Mucosa of descending colon (tissue), 3 donors: ENCODE results near the gene SOBP. TPM values are rescaled to one million over a fixed set of nuclear protein-coding genes. Genes with fewer than 3 reads are reported as not detected.
A peak's percentile ranks its signal among the peaks of the same experiment; 100 is the strongest.

Source experiments
- ATAC-seq: fragments of 200-7000 bp; cut with Tn5 transposase; one replicate; pipeline ENCODE4 v1.9.1; 2020; ENCODE audit warnings: mild to moderate bottlenecking, moderate library complexity
- DNase-seq, 3 donors: peaks; one replicate each; pipeline ENCODE4 v3.0.0-alpha.2; 2020
- H3K36me3 ChIP-seq: fragments of 200-600 bp; one replicate; pipeline ENCODE4 v1.8.0; 2021; ENCODE audit warnings: low read depth, mild to moderate bottlenecking
- H3K4me1 ChIP-seq: fragments of 200-600 bp; one replicate; pipeline ENCODE4 v1.8.0; 2021; ENCODE audit warnings: low read depth, mild to moderate bottlenecking
- H3K4me3 ChIP-seq: fragments of 200-600 bp; one replicate; pipeline ENCODE4 v1.8.0; 2021; ENCODE audit warnings: mild to moderate bottlenecking
- H3K9me3 ChIP-seq: fragments of 200-600 bp; one replicate; pipeline ENCODE4 v1.8.0; 2021; ENCODE audit warnings: mild to moderate bottlenecking
- intact Hi-C, 2 donors: fragments of 100-400 bp; cut with DNase I in 1 of 2; cut with micrococcal nuclease in 1 of 2; formaldehyde crosslinking; loops; one replicate each; pipeline versions ENCODE4 v1.11.0 to v1.11.1; 2022; cut with DNase I, micrococcal nuclease
- total RNA-seq, 3 donors: library from RNA; stranded (reverse); fragmentation: NEBNext Ultra II Directional in 2 of 3; extraction: Animal tissue kit (Norgen Biotek cat#: 25700) in 2 of 3; gene quantifications; one replicate each; pipeline versions ENCODE4 v1.2.1 to v1.2.4, GENCODE V29; 2021 to 2023
- TF ChIP-seq, protein P1 (sequence below): fragments of 200-600 bp; IDR thresholded peaks from one replicate; pipeline ENCODE4 v1.8.0; 2022; ENCODE audit warnings: antibody characterized with exemption, mild to moderate bottlenecking
- donor health status: DM: no; HTN: no; CAD: no; lungs with moderate emphysema.
- donor health status: DM: no; HTN: no; CAD: no.
- donor health status: DM: no; HTN: yes; CAD: no.

SOBP gene
- total RNA-seq, 3 donors from 2014 or later, result 1.2 to 31.5 (median 2.5) TPM

GRCh38 chr6:107614828-107615227, 124.9 kb downstream of the SOBP start:
- intact Hi-C loops, result no loop called here
- H3K4me3 ChIP-seq, result no peak overlapping the region
- no peaks in the 10 kb centered on the region for H3K9me3 ChIP-seq
- DNase-seq (no peak), ATAC-seq (no peak)
- H3K36me3 ChIP-seq, result no peaks in the 10 kb centered on the region
- peaks cover 3% of the 10 kb centered on the region for H3K4me1 ChIP-seq
- TF ChIP-seq, protein P1, sequence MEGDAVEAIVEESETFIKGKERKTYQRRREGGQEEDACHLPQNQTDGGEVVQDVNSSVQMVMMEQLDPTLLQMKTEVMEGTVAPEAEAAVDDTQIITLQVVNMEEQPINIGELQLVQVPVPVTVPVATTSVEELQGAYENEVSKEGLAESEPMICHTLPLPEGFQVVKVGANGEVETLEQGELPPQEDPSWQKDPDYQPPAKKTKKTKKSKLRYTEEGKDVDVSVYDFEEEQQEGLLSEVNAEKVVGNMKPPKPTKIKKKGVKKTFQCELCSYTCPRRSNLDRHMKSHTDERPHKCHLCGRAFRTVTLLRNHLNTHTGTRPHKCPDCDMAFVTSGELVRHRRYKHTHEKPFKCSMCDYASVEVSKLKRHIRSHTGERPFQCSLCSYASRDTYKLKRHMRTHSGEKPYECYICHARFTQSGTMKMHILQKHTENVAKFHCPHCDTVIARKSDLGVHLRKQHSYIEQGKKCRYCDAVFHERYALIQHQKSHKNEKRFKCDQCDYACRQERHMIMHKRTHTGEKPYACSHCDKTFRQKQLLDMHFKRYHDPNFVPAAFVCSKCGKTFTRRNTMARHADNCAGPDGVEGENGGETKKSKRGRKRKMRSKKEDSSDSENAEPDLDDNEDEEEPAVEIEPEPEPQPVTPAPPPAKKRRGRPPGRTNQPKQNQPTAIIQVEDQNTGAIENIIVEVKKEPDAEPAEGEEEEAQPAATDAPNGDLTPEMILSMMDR, result no peak

DNA sequence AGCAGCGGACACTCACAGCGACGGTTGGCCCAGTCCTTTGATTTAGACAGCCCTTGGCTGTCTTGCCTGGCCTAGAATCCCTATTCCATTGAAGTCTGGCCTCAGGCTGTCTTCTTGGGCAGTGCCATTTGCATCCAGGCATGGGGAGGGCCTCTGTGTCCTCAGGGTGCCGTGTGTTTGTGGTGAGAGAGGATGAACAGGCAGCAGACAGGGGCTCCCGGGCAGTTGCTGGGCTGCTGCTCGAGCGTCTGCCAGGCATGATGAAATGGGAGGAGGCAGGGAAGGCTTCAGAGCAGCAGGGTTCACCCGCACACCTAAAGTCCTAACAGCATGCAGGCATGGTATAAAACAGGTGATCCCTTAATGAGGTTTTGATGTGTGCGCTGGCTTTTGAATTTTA, 126.9 kb downstream of the SOBP start:
- ATAC-seq (no peak), DNase-seq (no peak)
- H3K4me3 ChIP-seq, result no peak overlapping the region
- intact Hi-C loops, result no loop called here
- H3K9me3 ChIP-seq, result no peaks in the 10 kb centered on the region
- peaks cover 3% of the 10 kb centered on the region for H3K4me1 ChIP-seq
- no peaks in the 10 kb centered on the region for H3K36me3 ChIP-seq
- TF ChIP-seq, protein P1, result no peak

DNA sequence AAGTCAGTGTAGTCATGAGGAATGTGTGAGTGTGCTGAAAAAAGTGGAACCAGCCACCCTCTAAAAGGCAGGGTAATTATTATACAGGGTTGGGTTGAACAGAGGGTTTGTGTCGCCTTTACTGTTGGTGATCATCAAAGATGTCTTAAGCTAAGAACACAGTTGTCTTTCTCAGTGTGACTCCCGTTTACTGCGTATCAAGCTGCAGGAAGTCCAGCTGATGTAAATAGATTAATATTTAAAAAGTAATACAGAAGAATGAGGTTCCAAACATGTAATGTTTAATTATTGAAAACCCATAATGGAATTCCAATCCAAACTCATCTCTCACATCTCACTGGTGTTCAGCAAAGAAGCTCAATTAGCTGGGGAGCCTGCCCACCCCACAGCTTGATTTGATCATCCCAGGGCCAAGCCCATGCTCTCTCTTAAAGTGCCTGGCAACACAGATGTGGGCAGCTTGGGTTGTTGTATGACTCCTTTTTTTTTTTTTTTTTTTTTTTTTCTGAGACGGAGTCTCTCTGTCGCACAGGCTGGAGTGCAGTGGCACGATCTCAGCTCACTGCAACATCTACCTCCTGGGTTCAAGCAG, 127.5 kb downstream of the SOBP start:
- Histone ChIP-seq H3K4me1 (peaks cover 3% of the 10 kb centered on the region), H3K4me3 (no peak overlapping the region), H3K36me3 (no peaks in the 10 kb centered on the region), H3K9me3 (no peaks in the 10 kb centered on the region)
- intact Hi-C loops, result no loop called here
- TF ChIP-seq, protein P1, result no peak
- ATAC-seq, result no peak
- DNase-seq, result no peak

- DNase-seq, result peak in 1 of 3 donors; percentile 30
- peaks cover 2% of the 10 kb centered on the region for H3K4me1 ChIP-seq
- no peaks in the 10 kb centered on the region for H3K36me3 ChIP-seq
- peak; percentile 86 for ATAC-seq
- no peaks in the 10 kb centered on the region for H3K9me3 ChIP-seq
- intact Hi-C loops, result no loop called here
- no peak overlapping the region for H3K4me3 ChIP-seq
- TF ChIP-seq, protein P1, result no peak
Measured at GRCh38 chr6:107618672-107619071, 128.8 kb downstream of the SOBP start.

GRCh38 chr6:107620732-107621131, 130.8 kb downstream of the SOBP start:
- Histone ChIP-seq H3K36me3 (no peaks in the 10 kb centered on the region), H3K4me3 (no peak overlapping the region), H3K9me3 (no peaks in the 10 kb centered on the region), H3K4me1 (no peaks in the 10 kb centered on the region)
- ATAC-seq (no peak), DNase-seq (no peak)
- TF ChIP-seq, protein P1, result no peak
- intact Hi-C loops, result no loop called here
